Peyer's patch (tissue), 4 donors: ENCODE measurements around the gene NPB.

Source experiments
- POLR2A ChIP-seq, 2 donors: fragments of 450-650 bp; IDR thresholded peaks; one replicate each; pipeline ENCODE4 v1.5.1; 2017; ENCODE audit warnings: antibody characterized with exemption in 2 of 2, mild to moderate bottlenecking in 2 of 2, moderate library complexity in 2 of 2
- TF ChIP-seq, protein P1 (sequence below), 6 experiments: fragments of 450-650 bp in 4 of 6; fragments of 200-600 bp in 2 of 6; sonication (generic) in 1 of 6; IDR thresholded peaks; one replicate each; pipeline ENCODE4 v1.5.1; 2017 to 2019; ENCODE audit warnings: antibody characterized with exemption in 6 of 6, mild to moderate bottlenecking in 3 of 6, moderate library complexity in 1 of 6

- TF ChIP-seq, protein P1, sequence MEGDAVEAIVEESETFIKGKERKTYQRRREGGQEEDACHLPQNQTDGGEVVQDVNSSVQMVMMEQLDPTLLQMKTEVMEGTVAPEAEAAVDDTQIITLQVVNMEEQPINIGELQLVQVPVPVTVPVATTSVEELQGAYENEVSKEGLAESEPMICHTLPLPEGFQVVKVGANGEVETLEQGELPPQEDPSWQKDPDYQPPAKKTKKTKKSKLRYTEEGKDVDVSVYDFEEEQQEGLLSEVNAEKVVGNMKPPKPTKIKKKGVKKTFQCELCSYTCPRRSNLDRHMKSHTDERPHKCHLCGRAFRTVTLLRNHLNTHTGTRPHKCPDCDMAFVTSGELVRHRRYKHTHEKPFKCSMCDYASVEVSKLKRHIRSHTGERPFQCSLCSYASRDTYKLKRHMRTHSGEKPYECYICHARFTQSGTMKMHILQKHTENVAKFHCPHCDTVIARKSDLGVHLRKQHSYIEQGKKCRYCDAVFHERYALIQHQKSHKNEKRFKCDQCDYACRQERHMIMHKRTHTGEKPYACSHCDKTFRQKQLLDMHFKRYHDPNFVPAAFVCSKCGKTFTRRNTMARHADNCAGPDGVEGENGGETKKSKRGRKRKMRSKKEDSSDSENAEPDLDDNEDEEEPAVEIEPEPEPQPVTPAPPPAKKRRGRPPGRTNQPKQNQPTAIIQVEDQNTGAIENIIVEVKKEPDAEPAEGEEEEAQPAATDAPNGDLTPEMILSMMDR (IDR thresholded peaks at IDR 0.05) = no peak
- TF ChIP-seq POLR2A (IDR thresholded peaks at IDR 0.05) = no peak
Observed at GRCh38 chr17:81905993-81906392, 4.0 kb downstream of the NPB start.
